Adipocyte (in vitro differentiated cells): Measurements from ENCODE around the gene KLK5.
"Not testable (repeated sequence)": the region's sequence is repeated elsewhere in the genome, so short reads cannot be mapped to it uniquely, and the experiment has no call there.

Experiments used
- DNase-seq: peaks from one replicate; pipeline ENCODE4 v3.0.0-alpha.2; 2015; ENCODE audit warnings: low read depth
- H3K27me3 ChIP-seq: replicated peaks from 2 replicates; pipeline ENCODE4 v1.7.0; 2013; ENCODE audit warnings: mild to moderate bottlenecking, low read length, moderate library complexity; ENCODE audit not compliant: control insufficient read depth, insufficient read depth
- H3K36me3 ChIP-seq: 2 replicates; pipeline ENCODE4 v1.7.0; 2013; ENCODE audit warnings: low read length, mild to moderate bottlenecking, moderate library complexity; ENCODE audit not compliant: control insufficient read depth, insufficient read depth, severe bottlenecking
- H3K4me1 ChIP-seq: 2 replicates; pipeline ENCODE4 v1.7.0; 2013; ENCODE audit warnings: mild to moderate bottlenecking, low read length, moderate library complexity; ENCODE audit not compliant: control insufficient read depth, insufficient read depth
- H3K4me3 ChIP-seq: 2 replicates; pipeline ENCODE4 v1.7.0; 2013; ENCODE audit warnings: mild to moderate bottlenecking, low read length, moderate library complexity
- H3K9ac ChIP-seq: 2 replicates; pipeline ENCODE4 v1.7.0; 2013; ENCODE audit warnings: mild to moderate bottlenecking, low read length, moderate library complexity
- H3K9me3 ChIP-seq: 2 replicates; pipeline ENCODE4 v1.7.0; 2013; ENCODE audit warnings: mild to moderate bottlenecking, low read length, moderate library complexity; ENCODE audit not compliant: control insufficient read depth

The KLK5 gene

DNA sequence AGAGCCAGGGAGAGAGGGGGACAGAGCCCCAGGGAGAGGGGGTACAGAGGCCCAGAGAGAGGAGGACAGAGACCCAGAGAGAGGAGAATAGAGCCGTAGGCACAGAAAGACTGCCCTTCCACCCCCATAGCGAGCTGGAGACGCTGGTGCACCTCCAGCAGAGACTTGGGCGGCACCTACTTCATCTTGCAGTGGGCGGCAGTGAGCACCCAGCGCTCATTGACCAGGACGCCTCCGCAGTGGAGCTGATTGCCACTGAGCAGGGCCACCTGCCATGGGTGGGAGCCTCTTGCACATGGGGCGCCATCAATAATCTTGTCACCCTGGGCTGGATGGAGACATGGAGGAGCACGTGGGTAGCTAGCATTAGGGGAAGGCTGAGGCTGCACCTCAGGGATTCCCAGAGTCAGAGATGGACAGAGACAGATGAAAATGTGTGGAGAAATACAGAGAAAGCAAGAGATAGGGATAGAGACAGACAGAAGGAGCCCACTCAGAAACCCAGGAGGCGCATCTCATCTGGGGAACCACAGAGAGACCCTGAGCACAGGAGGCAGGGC is 28.8 kb upstream of the KLK5 start:
- H3K4me1 ChIP-seq = no peaks in the 10 kb centered on the region
- H3K27me3 ChIP-seq = peaks cover 25% of the 10 kb centered on the region
- H3K9ac ChIP-seq = no peak overlapping the region
- H3K9me3 ChIP-seq = no peaks in the 10 kb centered on the region
- no peak overlapping the region for H3K4me3 ChIP-seq
- no peak for DNase-seq
- no peaks in the 10 kb centered on the region for H3K36me3 ChIP-seq

DNA sequence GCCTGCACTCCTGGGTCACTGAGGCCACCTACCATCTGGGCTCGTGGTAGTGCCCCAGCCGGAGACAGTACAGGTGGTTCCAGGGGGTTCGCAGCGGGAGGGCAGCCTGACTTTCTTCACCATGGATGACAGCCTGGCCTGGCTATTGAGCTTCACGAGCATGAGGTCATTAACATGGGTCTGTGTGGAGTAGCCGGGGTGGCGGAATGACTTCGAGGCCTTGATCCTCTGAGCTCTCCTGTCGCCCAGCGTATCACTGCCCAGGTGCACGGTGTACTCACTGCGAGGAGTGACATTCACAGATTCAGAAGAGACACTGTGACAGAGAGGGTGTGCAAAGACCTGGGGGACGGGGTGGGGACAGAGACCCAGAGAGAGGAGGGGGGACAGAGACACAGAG is 27.4 kb upstream of the KLK5 start:
- H3K4me3 ChIP-seq = no peak overlapping the region
- H3K4me1 ChIP-seq = no peaks in the 10 kb centered on the region
- no peaks in the 10 kb centered on the region for H3K36me3 ChIP-seq
- H3K27me3 ChIP-seq = peaks cover 33% of the 10 kb centered on the region
- H3K9ac ChIP-seq = no peak overlapping the region
- no peaks in the 10 kb centered on the region for H3K9me3 ChIP-seq
- no peak for DNase-seq

DNA sequence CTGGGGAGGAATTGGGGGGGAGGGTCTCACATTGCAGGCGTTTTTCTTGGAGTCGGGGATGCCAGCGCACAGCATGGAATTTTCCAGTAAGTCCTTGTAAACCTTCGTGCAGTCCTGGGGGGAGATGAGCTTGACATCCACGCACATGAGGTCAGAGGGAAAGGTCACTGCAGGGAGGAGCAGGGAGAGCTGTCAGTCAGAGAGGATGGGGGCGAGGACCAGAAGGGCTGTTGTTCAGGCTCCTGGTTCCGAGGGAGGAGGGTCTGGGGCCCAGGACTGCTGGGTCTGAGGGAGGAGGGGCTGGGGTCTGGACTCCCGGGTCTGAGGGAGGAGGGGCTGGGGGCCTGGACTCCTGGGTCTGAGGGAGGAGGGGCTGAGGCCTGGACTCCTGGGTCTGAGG is 26.9 kb upstream of the KLK5 start:
- H3K9ac ChIP-seq = no peak overlapping the region
- no peak overlapping the region for H3K4me3 ChIP-seq
- no peaks in the 10 kb centered on the region for H3K9me3 ChIP-seq
- H3K36me3 ChIP-seq = no peaks in the 10 kb centered on the region
- DNase-seq = no peak
- H3K4me1 ChIP-seq = no peaks in the 10 kb centered on the region
- peaks cover 33% of the 10 kb centered on the region for H3K27me3 ChIP-seq

DNA sequence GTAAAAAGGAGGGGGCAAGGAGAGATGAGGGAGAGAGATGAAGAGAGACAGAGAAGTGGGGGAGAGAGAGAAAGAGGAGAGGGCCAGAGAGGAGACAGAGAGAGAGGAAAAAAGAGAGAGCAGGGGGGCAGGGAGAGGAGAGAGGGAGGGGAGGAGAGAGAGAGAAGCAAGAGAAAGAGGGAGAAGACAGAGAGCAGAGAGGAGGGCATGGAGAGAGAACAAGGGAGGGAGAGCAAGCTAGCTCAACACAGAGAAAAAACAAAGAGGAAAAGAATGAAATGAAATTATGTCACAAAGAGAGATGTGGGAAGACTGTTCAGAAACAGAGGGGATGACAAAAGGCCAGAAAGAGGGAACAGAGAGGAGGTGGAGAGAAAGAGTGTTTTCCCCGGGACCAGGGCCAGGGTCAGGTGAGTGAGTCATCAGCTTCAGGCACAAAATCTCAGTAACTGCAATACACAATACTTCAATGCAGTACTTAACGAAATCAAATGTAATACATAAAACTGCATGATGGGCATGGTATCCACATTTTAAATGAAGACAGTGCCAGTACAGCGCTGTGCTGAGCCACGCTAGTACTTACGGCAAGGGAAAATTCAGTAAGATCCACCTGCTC is 26.0 kb upstream of the KLK5 start:
- no peaks in the 10 kb centered on the region for H3K4me1 ChIP-seq
- no peaks in the 10 kb centered on the region for H3K9me3 ChIP-seq
- H3K9ac ChIP-seq = no peak overlapping the region
- H3K36me3 ChIP-seq = no peaks in the 10 kb centered on the region
- no peak for DNase-seq
- H3K27me3 ChIP-seq = peaks cover 33% of the 10 kb centered on the region
- H3K4me3 ChIP-seq = no peak overlapping the region

DNA sequence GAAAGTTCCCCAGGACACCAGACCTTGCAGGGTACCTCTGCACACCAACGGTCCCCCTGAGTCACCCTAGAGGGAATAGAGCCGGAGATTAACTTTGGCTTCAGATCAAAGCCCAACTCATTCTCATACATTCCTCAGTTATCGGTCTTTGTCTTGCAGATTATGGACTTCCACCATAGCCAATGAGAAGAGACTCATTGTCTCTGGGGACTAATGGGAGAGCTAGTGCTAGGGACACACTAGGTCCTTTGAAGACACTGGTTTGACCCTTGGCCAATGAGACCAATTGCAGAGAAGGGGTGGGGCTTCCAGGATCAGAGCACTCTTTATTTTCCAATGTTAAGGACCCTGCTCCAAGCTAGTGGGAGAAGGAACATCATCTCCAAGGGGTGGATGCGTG is 24.8 kb upstream of the KLK5 start:
- Histone ChIP-seq H3K9me3 (no peaks in the 10 kb centered on the region), H3K36me3 (no peaks in the 10 kb centered on the region), H3K27me3 (peaks cover 33% of the 10 kb centered on the region), H3K9ac (no peak overlapping the region), H3K4me3 (no peak overlapping the region), H3K4me1 (no peaks in the 10 kb centered on the region)
- DNase-seq = no peak

DNA sequence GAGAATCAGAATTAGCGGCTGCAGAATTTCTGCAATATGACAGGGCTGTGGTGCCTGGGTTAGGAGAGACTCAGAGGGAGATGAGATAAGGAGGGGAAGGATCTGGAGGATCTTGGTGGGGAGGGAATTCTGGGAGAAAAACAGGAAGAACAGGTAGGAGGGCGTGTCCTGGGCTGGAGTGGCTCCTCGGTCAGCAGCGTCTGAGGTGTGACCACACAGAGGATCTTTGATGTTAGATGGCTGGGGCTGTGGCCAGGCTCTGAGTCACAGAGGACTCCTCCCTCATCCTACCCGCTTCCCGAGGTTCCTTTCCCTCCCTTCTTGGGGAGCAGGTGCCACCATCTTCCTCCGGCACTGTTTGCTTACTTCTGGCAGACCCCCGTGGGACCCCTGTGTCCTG is 22.9 kb upstream of the KLK5 start:
- Histone ChIP-seq H3K4me3 (no peak overlapping the region), H3K27me3 (peaks cover 29% of the 10 kb centered on the region), H3K36me3 (no peaks in the 10 kb centered on the region), H3K9me3 (no peaks in the 10 kb centered on the region), H3K4me1 (no peaks in the 10 kb centered on the region), H3K9ac (no peak overlapping the region)
- DNase-seq = no peak

DNA sequence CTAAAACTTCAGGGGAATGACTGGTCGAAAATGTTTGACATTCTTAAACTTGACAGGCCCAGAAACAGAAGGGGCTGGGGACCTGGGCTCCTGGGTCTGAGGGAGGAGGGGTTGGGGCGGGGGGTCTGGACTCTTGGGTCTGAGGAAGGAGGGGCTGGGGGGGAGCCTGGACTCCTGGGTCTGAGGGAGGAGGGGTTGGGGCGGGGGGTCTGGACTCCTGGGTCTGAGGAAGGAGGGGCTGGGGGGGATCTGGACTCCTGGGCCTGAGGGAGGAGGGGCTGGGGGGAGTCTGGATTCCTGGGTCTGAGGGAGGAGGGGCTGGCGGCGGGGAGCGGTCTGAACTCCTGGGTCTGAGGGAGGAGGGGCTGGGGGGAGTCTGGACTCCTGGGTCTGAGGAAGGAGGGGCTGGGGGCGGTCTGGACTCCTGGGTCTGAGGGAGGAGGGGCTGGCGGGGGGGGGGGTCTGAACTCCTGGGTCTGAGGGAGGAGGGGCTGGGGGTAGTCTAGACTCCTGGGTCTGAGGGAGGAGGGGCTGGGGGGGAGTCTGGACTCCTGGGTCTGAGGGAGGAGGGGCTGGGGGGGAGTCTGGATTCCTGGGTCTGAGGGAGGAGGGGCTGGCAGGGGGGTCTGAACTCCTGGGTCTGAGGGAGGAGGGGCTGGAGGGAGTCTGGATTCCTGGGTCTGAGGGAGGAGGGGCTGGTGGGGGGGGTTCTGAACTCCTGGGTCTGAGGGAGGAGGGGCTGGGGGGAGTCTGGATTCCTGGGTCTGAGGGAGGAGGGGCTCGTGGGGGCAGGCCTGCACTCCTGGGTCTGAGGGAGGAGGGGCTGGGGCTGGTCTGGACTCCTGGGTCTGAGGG is 22.1 kb upstream of the KLK5 start:
- Histone ChIP-seq H3K9me3 (no peaks in the 10 kb centered on the region), H3K4me3 (no peak overlapping the region), H3K9ac (no peak overlapping the region), H3K27me3 (peaks cover 29% of the 10 kb centered on the region), H3K4me1 (no peaks in the 10 kb centered on the region), H3K36me3 (no peaks in the 10 kb centered on the region)
- no peak for DNase-seq

DNA sequence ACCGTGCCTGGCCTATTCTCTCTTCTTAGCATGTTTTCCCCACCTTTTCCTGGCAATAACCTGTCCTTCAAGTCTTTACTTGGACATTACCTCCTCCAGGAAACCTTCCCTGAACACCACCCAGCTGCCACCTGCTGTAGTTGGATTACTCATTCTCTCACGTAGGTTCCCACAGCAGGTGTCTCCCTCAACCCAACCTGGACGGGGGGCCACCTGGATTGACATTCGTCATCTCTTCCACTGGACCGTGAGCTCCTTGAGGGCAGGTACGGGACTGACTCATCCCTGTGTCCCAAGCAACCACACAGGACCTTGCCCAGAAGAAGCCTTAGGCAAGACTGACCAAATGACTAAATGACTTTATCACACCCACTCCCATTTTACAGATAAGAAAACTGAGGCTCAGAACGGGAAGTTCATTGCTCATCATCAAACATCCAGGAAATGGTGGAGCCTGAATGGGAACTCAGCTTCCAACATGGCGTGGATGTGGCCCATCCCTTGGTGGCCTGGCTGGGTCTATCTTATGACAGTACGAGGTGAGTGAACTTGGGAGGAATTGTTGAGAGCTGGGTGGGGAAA is 20.0 kb upstream of the KLK5 start:
- Histone ChIP-seq H3K9ac (no peak overlapping the region), H3K4me3 (no peak overlapping the region), H3K4me1 (no peaks in the 10 kb centered on the region), H3K9me3 (no peaks in the 10 kb centered on the region), H3K36me3 (no peaks in the 10 kb centered on the region), H3K27me3 (peaks cover 27% of the 10 kb centered on the region)
- no peak for DNase-seq

DNA sequence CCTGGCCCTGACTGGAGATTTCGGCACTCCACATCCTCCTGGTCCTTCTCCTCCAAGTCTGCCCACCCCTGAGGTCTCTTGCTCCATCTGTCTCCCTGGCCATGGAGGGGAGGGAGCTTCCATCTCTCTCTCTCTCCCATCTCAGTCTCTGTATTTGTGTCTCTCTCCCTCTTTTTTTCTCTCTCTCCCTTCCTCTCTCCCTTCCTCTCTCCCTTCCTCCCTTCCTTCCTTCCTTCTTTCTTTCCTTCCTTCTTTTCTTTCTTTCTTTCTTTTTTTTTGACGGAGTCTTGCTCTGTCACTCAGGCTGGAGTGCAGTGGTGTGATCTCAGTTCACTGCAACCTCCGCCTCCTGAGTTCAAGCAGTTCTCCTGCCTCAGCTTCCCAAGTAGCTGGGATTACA is 17.0 kb upstream of the KLK5 start:
- not testable (repeated sequence) for H3K4me3 ChIP-seq, DNase-seq, H3K36me3 ChIP-seq, H3K4me1 ChIP-seq, H3K9ac ChIP-seq, H3K9me3 ChIP-seq
- peaks cover 25% of the 10 kb centered on the region for H3K27me3 ChIP-seq

DNA sequence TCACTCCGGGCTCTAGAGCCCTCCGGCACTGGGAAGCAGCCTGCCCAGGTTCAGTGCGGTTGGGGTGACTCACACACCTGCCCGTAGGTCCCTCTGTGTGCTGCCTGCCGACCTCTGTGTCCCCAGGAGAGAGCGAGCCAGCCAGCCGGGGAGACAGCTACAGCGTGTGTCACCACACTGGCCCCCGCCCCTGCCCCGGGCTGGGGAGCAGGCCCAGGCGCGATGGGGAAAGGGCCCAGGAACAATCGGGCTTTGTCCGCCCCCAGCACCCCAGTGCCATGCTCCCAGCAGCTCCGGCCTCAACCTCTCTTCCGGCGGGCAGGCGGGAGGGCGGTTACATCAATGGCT is 16.5 kb upstream of the KLK5 start, which contains the start of gene KLK6:
KLK6 (minus strand) TSS at position 179 of the 348 bp plus-strand sequence. CDS start 1,487 bp downstream, outside the sequence.
- H3K9ac ChIP-seq = no peak within 1 kb of the TSS
- H3K36me3 ChIP-seq = no peaks in the 10 kb centered on the region
- H3K9me3 ChIP-seq = no peaks in the 10 kb centered on the region
- no peaks in the 10 kb centered on the region for H3K4me1 ChIP-seq
- no peak for DNase-seq
- H3K27me3 ChIP-seq = peaks cover 25% of the 10 kb centered on the region
- H3K4me3 ChIP-seq = no peak within 1 kb of the TSS

DNA sequence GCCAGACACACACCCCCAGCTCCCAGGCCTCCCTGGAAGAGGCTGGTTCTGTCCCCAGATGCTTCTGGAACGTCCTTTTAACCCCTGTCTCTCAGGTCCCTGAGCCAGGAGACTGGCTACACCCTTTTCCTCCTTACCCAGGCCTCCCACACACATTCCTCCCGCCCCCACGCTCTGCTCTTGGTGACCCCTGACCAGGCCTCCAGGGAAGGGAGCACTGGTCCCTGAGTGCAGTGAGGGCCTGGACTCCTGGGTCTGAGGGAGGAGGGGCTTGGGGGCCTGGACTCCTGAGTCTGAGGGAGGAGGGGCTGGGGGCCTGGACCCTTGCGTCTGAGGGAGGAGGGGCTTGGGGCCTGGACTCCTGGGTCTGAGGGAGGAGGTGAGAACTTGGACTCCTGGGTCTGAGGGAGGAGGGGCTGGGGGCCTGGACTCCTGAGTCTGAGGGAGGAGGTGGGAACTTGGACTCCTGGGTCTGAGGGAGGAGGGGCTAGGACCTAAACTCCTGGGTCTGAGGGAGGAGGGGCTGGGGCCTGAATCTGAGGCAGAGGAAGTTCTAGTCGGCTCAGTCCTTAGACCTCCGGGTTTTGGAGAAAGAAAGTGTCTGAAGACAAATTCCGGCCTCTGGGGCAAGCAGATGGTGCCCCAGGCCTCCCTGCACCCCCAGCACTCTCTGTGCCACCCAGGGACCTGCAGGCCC is 16.0 kb upstream of the KLK5 start:
- H3K4me3 ChIP-seq = no peak overlapping the region
- H3K4me1 ChIP-seq = no peaks in the 10 kb centered on the region
- no peaks in the 10 kb centered on the region for H3K36me3 ChIP-seq
- no peak for DNase-seq
- peaks cover 25% of the 10 kb centered on the region for H3K27me3 ChIP-seq
- H3K9me3 ChIP-seq = no peaks in the 10 kb centered on the region
- H3K9ac ChIP-seq = no peak overlapping the region
